IPS DF 6.9 (cell line): ENCODE results near the gene POU2F2.

Experiments
- DNase-seq: peaks from one replicate; pipeline ENCODE4 v3.0.0-alpha.2; 2013; ENCODE audit warnings: low read depth, low spot score
- H3K27ac ChIP-seq: one replicate; pipeline ENCODE4 v1.5.1; 2013; ENCODE audit warnings: low read length, control low read depth
- H3K27me3 ChIP-seq: 2 replicates; pipeline ENCODE4 v1.6.1; 2013; ENCODE audit warnings: mild to moderate bottlenecking, low read length; ENCODE audit not compliant: control insufficient read depth, insufficient read depth
- H3K36me3 ChIP-seq: 2 replicates; pipeline ENCODE4 v1.6.1; 2013; ENCODE audit warnings: low read length; ENCODE audit not compliant: control insufficient read depth, insufficient read depth
- H3K4me1 ChIP-seq: 2 replicates; pipeline ENCODE4 v1.6.1; 2013; ENCODE audit warnings: low read length; ENCODE audit not compliant: control insufficient read depth, insufficient read depth
- H3K4me3 ChIP-seq: 2 replicates; pipeline ENCODE4 v1.5.1; 2013; ENCODE audit warnings: mild to moderate bottlenecking, low read length
- H3K9me3 ChIP-seq: 2 replicates; pipeline ENCODE4 v1.6.1; 2013; ENCODE audit warnings: low read length, inconsistent platforms; ENCODE audit not compliant: control insufficient read depth, insufficient read depth
- WGBS: extraction: QIAGEN DNeasy Blood & Tissue Kit; methylation state at CpG from one replicate; pipeline ENCODE4 v1.1.7; 2013; ENCODE audit warnings: mixed read lengths, missing lambda C conversion rate; ENCODE audit not compliant: insufficient read length, insufficient coverage; 5-methylcytosine and 5-hydroxymethylcytosine counted together

The POU2F2 gene

DNA sequence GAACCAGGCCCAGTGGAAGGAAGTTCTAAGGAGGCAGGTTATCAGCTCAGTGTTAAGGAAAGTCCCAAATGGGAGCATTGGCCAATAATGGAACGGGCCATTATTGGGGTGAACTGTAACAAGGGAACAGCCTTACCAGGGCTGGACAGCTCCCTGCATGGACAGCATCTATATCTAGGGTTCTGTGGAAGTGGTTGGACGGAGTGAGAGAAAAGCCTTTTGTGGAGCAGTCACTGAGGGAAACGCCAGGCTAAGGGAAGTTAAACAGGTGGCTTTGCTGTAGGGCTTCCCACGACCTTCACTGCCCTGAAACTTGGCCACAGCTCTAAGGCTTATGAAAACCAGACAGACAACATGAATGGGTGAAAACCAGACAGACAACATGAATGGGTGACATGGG is 17.0 kb downstream of the POU2F2 start:
- H3K9me3 ChIP-seq = no peaks in the 10 kb centered on the region
- H3K27me3 ChIP-seq = no peaks in the 10 kb centered on the region
- no CpG with 5 or more reads among the region's 4 CpGs for WGBS
- H3K4me1 ChIP-seq = peaks cover 3% of the 10 kb centered on the region
- no peaks in the 10 kb centered on the region for H3K36me3 ChIP-seq
- DNase-seq = no peak
- no peak overlapping the region for H3K27ac ChIP-seq
- no peak overlapping the region for H3K4me3 ChIP-seq

DNA sequence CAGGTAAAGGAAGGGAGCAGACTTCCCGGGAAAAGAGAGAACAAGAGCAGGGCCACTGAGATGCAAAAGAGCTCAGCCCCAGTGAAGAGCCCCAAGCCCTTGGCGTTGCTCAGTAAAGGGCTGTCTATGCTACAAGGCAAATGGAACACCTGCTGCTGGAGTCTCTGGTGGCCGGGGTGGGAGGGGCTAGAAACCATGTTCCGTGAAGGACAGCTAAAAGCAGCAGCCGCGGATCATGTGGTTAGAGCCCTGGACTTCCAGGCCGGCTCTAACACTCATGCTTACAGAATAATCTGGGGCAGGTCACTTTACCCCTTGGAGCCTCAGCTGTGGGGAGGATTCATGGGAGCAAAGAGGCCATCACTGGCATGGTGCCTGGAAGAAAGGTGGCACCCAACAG is 17.8 kb downstream of the POU2F2 start:
- Histone ChIP-seq H3K9me3 (no peaks in the 10 kb centered on the region), H3K4me3 (no peak overlapping the region), H3K4me1 (peaks cover 3% of the 10 kb centered on the region), H3K27me3 (no peaks in the 10 kb centered on the region), H3K27ac (no peak overlapping the region), H3K36me3 (no peaks in the 10 kb centered on the region)
- WGBS = no CpG with 5 or more reads among the region's 7 CpGs
- no peak for DNase-seq

DNA sequence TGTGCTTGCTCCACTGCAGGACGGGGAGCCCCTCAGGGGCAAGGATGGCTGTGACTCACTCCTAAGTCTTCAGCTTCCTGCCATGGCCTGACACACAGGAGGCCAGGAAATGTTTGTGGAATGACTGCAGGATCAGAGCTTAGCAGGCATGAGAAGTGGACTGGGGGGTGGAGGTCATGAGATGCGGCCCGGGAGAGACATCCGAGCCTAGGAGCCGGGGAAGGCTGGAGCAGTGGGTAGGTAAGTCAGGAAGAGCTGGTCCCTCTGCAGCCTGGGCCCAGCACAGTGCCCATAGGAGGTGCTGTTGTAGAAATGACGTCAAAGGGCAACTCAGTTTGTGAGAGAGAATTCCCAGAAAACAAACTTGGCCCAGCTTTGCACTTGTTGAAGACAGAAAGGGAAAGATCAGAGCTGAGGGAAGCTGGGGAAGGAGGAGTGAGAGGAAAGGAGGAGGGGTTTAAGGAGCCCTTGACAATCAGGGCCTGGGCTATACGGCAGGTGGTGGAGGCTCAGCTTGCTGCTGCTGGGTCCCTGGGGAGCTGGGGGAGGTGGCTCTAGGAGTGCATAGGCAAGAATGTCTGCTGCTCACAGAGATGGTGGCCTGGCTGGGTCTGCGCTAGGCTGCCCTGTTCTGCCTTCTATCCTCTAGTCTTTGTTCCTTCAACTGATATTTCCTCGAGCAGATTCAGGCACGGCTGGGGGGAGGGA is 18.5 kb downstream of the POU2F2 start:
- DNase-seq = no peak

GRCh38 chr19:42111811-42112210 is 20.4 kb downstream of the POU2F2 start:
- DNase-seq = no peak
- H3K4me3 ChIP-seq = no peak overlapping the region
- no peaks in the 10 kb centered on the region for H3K27me3 ChIP-seq
- no CpG with 5 or more reads among the region's 3 CpGs for WGBS
- H3K27ac ChIP-seq = no peak overlapping the region
- H3K4me1 ChIP-seq = peaks cover 4% of the 10 kb centered on the region
- H3K36me3 ChIP-seq = no peaks in the 10 kb centered on the region
- H3K9me3 ChIP-seq = no peaks in the 10 kb centered on the region

More for the DNA sequence above, 18.5 kb downstream of the POU2F2 start:
- Histone ChIP-seq H3K4me1 (peaks cover 3% of the 10 kb centered on the region), H3K27ac (no peak overlapping the region), H3K36me3 (no peaks in the 10 kb centered on the region), H3K27me3 (no peaks in the 10 kb centered on the region), H3K9me3 (no peaks in the 10 kb centered on the region), H3K4me3 (no peak overlapping the region)
- no CpG with 5 or more reads among the region's 10 CpGs for WGBS

- Histone ChIP-seq H3K4me3 (no peak overlapping the region), H3K9me3 (no peaks in the 10 kb centered on the region), H3K27ac (no peak overlapping the region), H3K27me3 (no peaks in the 10 kb centered on the region), H3K4me1 (peaks cover 4% of the 10 kb centered on the region), H3K36me3 (no peaks in the 10 kb centered on the region)
- WGBS = no CpG with 5 or more reads among the region's 1 CpG
- no peak for DNase-seq
Observed at GRCh38 chr19:42111384-42111783, 20.9 kb downstream of the POU2F2 start.

DNA sequence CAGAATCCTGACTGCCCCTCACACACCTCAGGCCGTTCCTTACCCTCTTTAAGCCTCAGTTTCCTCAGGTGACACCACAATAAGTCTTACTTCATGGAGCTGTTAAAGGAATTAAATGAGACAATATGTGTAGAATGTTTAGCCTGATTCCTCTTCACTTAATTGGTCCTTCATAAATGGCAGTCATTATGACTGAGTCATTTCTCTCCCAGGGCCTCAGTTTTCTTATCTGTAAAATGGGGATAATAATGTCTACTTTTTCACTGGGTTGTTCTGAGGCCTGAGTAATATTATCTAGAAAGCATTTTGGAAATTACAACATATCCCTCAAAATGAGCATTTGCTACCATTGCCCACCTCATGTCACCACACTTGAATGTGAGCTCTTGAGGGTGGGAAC is 21.6 kb downstream of the POU2F2 start:
- DNase-seq = no peak
- H3K27me3 ChIP-seq = no peaks in the 10 kb centered on the region
- H3K36me3 ChIP-seq = no peaks in the 10 kb centered on the region
- no peaks in the 10 kb centered on the region for H3K9me3 ChIP-seq
- no peak overlapping the region for H3K4me3 ChIP-seq
- peaks cover 4% of the 10 kb centered on the region for H3K4me1 ChIP-seq
- WGBS = no CpG with 5 or more reads among the region's 1 CpG
- H3K27ac ChIP-seq = no peak overlapping the region

GRCh38 chr19:42109896-42110295 is 22.4 kb downstream of the POU2F2 start:
- Histone ChIP-seq H3K9me3 (no peaks in the 10 kb centered on the region), H3K27ac (no peak overlapping the region), H3K27me3 (no peaks in the 10 kb centered on the region), H3K36me3 (no peaks in the 10 kb centered on the region), H3K4me1 (peaks cover 4% of the 10 kb centered on the region), H3K4me3 (no peak overlapping the region)
- no CpG with 5 or more reads among the region's 3 CpGs for WGBS
- no peak for DNase-seq

DNA sequence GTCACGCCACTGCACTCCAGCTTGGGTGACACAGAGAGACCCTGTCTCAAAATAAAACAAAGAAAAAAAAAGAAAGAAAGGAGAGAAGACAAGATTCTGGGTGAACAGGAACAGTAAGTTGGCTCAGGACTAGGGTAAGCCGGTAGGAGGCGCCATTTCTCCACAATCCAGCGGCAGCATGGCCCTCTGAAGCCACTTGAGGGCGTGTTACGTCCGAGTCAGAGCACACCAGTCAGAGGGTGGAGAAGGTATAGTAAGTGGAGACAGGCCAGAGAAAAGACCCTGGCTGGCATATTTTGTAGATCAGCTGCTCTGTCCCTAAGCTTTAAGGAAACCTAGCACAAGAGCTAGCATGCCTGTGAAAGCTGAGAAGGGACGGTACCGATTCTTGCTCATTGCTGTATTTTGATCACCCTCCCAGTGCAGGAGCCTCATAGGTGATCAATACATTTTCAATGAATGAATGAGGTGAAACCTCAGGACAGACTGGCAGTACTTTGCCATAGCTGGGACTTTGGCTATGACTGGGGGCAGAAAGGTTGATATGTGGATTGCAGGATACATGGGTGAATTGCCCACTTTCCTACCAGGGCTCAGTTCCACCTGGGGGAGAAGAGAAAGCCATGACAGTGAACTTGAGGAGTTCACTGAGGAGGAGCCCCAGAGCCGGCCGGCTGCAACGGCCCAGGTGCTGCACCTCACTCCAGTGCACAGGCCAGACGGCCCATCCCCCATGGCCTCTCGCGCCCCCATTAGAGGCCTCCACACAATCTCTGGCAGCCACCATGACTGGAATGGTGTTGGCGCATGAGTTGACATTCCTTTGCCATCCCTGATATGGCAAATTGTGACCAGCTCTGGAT is 23.5 kb downstream of the POU2F2 start:
- DNase-seq = no peak
- H3K4me3 ChIP-seq = no peak overlapping the region
- no peaks in the 10 kb centered on the region for H3K36me3 ChIP-seq
- H3K27ac ChIP-seq = no peak overlapping the region
- WGBS = no CpG with 5 or more reads among the region's 16 CpGs
- H3K27me3 ChIP-seq = no peaks in the 10 kb centered on the region
- H3K9me3 ChIP-seq = no peaks in the 10 kb centered on the region
- peaks cover 1% of the 10 kb centered on the region; the same call in 1 of the 2 replicates for H3K4me1 ChIP-seq

- no peak overlapping the region for H3K4me3 ChIP-seq
- H3K27me3 ChIP-seq = no peaks in the 10 kb centered on the region
- no peaks in the 10 kb centered on the region for H3K36me3 ChIP-seq
- no CpG with 5 or more reads among the region's 2 CpGs for WGBS
- no peaks in the 10 kb centered on the region for H3K9me3 ChIP-seq
- H3K27ac ChIP-seq = no peak overlapping the region
- H3K4me1 ChIP-seq = peaks cover 1% of the 10 kb centered on the region; the same call in 1 of the 2 replicates
- DNase-seq = no peak
Observed at GRCh38 chr19:42105368-42105767, 26.9 kb downstream of the POU2F2 start.

DNA sequence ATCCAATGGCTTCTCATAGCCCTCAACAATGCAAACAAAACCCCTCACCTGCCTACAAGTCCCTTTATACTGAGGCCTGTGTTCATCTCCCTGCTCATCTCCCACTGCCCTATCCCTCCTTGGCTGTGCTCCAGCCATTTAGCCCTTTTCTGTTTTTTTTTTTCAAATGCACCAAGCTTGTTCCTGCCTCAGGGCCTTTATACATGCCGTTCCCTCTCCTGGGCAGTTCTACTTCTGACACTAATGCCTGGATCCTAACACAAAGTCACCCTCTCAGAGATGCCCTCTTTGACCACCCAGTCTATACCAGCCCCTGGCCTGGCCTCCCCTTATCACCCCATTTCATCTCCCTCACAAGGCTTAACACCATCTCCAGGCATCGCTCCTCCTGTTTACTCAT is 29.4 kb downstream of the POU2F2 start:
- peaks cover 5% of the 10 kb centered on the region for H3K4me1 ChIP-seq
- H3K27ac ChIP-seq = no peak overlapping the region
- no peak for DNase-seq
- H3K27me3 ChIP-seq = no peaks in the 10 kb centered on the region
- H3K9me3 ChIP-seq = no peaks in the 10 kb centered on the region
- no peaks in the 10 kb centered on the region for H3K36me3 ChIP-seq
- H3K4me3 ChIP-seq = no peak overlapping the region
- WGBS = no CpG with 5 or more reads among the region's 2 CpGs
